Activated naive CD8-positive, alpha-beta T cell treated with anti-CD3 and anti-CD28 coated beads, Interleukin-2, amount 50 U/mL, for 24 hours (primary cell): ENCODE data around the gene HECW1.
A peak's percentile ranks its signal among the peaks of the same experiment; 100 is the strongest.

Experiments
- ATAC-seq: fragments of 150-1000 bp; cut with Tn5 transposase; one replicate; pipeline ENCODE4 v1.10.0; 2021
- DNase-seq: peaks from one replicate; pipeline ENCODE4 v3.0.0; 2021
- H3K27ac Mint-ChIP-seq: one replicate; pipeline ENCODE4 v1.8.0; 2021; ENCODE audit warnings: mild to moderate bottlenecking, mixed read lengths
- H3K27me3 Mint-ChIP-seq: one replicate; pipeline ENCODE4 v1.8.0; 2021; ENCODE audit warnings: mixed read lengths
- H3K36me3 Mint-ChIP-seq: one replicate; pipeline ENCODE4 v1.8.0; 2021; ENCODE audit warnings: low read depth, mixed read lengths
- H3K4me1 Mint-ChIP-seq: one replicate; pipeline ENCODE4 v1.8.0; 2021; ENCODE audit warnings: mixed read lengths
- H3K4me3 Mint-ChIP-seq: one replicate; pipeline ENCODE4 v1.8.0; 2021; ENCODE audit warnings: mild to moderate bottlenecking, moderate library complexity, mixed read lengths
- H3K9me3 Mint-ChIP-seq: one replicate; pipeline ENCODE4 v1.8.0; 2021; ENCODE audit warnings: mixed read lengths

Gene HECW1

DNA sequence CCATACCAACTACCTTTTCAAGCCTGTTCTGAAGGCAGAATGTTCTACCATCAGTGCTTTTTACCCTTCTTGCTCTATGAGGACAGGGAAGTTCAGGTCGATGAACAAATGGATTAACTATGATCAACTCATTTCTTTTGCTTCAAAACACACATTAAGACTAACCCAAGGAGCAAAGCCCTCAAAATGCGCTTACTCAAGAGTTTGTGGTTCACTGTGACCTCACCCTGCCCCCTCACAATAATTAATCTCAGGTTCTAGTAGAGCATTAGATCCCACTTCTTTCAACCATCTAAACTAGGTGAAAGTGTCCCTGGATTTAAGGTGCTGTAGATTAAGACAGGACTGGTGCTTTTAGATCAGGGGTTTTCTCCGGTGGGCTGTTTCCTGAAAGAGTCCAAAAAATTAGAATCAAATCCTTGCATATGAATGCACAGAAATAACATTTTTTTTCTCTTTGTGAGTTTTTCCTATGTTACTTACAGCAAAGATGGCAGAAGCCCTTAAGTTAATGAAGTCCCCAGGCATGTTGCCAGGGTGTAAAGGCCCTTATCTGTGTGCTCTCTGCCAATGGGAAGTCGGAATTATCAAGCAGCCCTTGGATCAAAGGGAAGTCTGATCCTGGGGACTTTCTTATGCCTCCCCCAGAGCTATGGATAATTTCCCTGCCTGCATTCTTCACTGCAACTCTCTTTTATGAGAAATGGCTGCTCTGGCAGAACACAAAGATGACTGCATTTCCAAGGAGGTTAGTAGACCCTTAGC, 264.9 kb downstream of the HECW1 start:
- Mint-ChIP-seq H3K4me1 (no peaks in the 10 kb centered on the region), H3K27me3 (peaks cover 15% of the 10 kb centered on the region), H3K4me3 (no peak overlapping the region), H3K9me3 (no peaks in the 10 kb centered on the region), H3K27ac (no peak overlapping the region), H3K36me3 (no peaks in the 10 kb centered on the region)
- ATAC-seq (no peak), DNase-seq (no peak)

DNA sequence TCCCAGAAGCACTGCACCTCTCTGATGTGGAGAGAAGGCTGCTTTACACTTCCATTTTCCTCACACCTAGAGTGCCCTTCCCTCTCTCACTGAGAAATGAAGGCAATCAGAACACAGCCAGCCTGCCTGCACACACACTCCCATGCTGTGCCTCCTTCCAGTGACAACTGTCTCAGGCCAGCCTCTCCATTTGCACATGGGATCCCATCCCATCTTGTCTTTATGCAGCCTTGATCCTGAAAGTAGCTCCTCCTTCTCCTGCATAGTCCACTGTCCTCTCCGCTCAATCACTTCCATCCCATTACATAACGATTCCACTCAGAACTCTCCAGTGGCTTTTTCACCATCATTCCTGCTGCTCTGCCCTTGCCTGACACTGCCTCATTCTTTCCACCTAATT, 266.8 kb downstream of the HECW1 start:
- ATAC-seq: no peak
- no peak overlapping the region for H3K27ac Mint-ChIP-seq
- no peaks in the 10 kb centered on the region for H3K4me1 Mint-ChIP-seq

DNA sequence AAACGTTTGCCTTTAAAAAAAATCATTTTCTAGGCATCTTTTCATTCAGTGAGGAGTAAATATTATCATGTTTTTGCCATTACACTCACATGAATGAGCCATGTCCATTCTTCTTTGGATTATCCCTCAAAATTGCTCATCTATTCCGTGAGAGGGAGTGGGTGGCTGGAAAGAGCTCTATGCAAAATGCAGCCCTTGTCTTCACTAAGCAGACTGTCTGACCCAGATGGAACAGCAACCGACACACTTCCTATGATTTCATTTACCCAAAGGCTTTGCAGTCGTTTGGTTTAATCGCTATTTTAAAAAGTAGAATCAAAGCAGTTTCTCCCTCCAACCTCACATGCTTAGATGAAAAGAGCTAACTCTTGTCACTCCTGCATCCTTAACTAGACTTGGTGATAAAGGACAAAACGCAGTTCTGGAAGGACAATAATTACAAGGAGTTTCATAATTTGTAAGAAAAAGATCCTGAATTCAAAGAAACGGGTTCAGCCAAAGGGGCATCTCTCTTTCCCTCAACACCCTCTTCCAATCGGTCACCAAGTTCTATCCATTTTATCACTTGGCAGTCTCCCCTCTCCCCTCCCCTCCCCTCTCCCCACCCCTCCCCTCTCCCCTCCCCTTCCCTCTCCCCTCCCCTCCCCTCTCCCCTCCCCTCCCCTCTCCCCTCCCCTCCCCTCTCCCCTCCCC, 272.3 kb downstream of the HECW1 start:
- no peak overlapping the region for H3K4me3 Mint-ChIP-seq
- no peak for ATAC-seq
- H3K27ac Mint-ChIP-seq: no peak overlapping the region
- DNase-seq: no peak
- H3K4me1 Mint-ChIP-seq: peaks cover 12% of the 10 kb centered on the region
- peaks cover 16% of the 10 kb centered on the region for H3K27me3 Mint-ChIP-seq
- H3K9me3 Mint-ChIP-seq: no peaks in the 10 kb centered on the region
- H3K36me3 Mint-ChIP-seq: no peaks in the 10 kb centered on the region

More for the DNA sequence above, 266.8 kb downstream of the HECW1 start:
- no peaks in the 10 kb centered on the region for H3K9me3 Mint-ChIP-seq
- no peaks in the 10 kb centered on the region for H3K36me3 Mint-ChIP-seq
- H3K27me3 Mint-ChIP-seq: peaks cover 22% of the 10 kb centered on the region
- DNase-seq: no peak
- H3K4me3 Mint-ChIP-seq: no peak overlapping the region

DNA sequence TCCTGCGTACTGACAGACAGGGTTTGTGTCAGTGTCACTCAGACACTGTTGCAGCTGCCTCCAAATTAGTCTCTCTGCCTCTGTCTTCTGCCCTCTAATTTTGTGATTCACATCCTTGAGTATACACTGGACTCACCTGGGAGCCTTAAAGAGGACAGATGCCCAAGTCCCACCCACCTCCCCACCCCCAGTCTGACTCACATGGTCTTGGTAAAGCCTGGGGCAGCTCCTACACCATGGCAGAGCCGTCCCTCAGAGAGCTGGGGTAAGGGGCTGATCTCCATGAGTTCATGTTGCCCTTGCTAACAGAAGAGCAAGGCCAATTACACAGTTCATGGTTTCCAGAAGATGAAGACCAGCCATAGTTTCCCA, 272.8 kb downstream of the HECW1 start:
- DNase-seq: no peak
- H3K4me3 Mint-ChIP-seq: no peak overlapping the region
- ATAC-seq: no peak
- peaks cover 12% of the 10 kb centered on the region for H3K4me1 Mint-ChIP-seq
- peaks cover 15% of the 10 kb centered on the region for H3K27me3 Mint-ChIP-seq
- no peaks in the 10 kb centered on the region for H3K9me3 Mint-ChIP-seq
- H3K27ac Mint-ChIP-seq: no peak overlapping the region
- H3K36me3 Mint-ChIP-seq: no peaks in the 10 kb centered on the region

DNA sequence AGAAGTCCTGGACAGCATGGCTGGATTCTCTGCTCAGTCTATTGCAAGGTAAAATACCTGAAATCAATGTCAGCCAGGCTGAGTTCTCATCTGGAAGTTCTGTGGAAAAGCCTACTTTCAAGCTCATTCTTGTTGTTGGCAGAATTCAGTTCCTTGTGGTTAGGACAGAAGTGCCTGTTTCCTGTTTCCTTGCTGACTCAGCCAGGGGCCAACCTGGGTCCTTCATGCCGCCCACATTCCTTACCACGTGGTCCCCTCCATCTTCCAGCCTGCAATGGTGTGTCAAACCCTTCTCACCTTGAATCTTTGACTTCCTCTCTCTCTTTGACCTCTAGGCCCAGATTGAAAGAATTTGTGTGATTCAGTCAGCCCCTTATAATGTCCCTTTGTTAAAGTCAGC, 273.4 kb downstream of the HECW1 start:
- Mint-ChIP-seq H3K4me1 (peaks cover 12% of the 10 kb centered on the region), H3K9me3 (no peaks in the 10 kb centered on the region), H3K4me3 (no peak overlapping the region), H3K27me3 (peaks cover 12% of the 10 kb centered on the region), H3K27ac (no peak overlapping the region), H3K36me3 (no peaks in the 10 kb centered on the region)
- DNase-seq (peak; percentile 14), ATAC-seq (peak; percentile 20)

DNA sequence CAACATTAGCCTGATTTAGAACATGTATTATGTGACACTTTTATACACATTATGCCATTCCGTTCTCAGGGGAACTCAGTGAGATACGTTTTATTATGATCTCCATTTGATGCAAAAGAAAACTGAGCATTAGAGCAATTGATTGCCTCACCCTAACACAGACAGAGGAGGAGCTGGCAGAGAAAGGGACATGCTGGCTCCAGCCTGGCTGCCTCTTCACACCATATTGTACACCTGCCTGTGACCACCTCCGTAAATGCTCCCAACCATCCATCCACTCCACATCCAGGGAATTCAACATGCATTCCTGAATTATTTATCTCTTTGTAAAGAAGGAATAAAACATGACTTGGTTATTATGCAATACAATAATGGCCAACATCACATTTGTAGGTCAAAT, 275.5 kb downstream of the HECW1 start:
- ATAC-seq: no peak
- no peak overlapping the region for H3K27ac Mint-ChIP-seq

DNA sequence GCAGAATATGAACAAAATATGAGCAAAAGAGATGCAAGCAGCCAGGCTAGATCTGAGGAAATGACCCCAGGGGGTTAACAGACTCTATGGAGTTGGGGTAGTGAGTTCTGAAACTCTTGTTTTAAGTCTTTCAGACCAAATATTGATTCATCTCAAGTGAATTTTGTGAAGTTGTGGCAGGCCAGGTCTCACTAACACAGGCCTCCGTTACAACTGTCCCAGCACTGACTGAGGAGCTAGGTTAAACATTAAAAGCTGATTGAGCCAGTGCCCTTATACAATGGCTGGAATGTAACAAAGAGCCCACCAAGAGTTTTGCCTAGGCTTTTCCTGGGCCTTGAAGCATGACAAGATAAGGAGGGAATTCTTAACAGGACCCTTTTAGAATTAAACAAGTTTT, 278.1 kb downstream of the HECW1 start:
- Mint-ChIP-seq H3K27me3 (peaks cover 5% of the 10 kb centered on the region), H3K4me1 (peaks cover 8% of the 10 kb centered on the region), H3K36me3 (no peaks in the 10 kb centered on the region), H3K9me3 (no peaks in the 10 kb centered on the region), H3K27ac (no peak overlapping the region), H3K4me3 (no peak overlapping the region)
- DNase-seq: no peak
- ATAC-seq: no peak

More for the DNA sequence above, 275.5 kb downstream of the HECW1 start:
- Mint-ChIP-seq H3K9me3 (no peaks in the 10 kb centered on the region), H3K27me3 (peaks cover 9% of the 10 kb centered on the region), H3K4me3 (no peak overlapping the region), H3K36me3 (no peaks in the 10 kb centered on the region), H3K4me1 (peaks cover 12% of the 10 kb centered on the region)
- no peak for DNase-seq

DNA sequence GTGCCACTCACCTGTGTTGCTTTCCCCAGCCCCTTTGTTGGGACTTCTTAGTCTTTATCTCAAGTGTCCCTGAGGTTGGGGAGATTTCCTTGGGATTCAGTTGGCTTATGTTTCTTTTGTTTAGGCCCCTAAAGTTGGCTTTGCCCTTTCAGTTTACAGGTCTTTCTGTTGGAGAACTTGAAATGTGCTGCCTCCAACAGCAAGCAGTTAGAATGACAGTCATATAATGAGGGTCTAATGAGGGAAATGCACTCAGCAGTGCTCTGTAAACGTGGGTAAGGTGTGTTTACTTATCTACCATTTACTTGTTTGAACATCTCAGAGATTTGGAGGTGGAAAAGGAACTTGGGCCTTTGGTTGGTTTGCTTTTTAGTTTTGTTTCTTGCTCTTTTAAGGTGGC, 279.1 kb downstream of the HECW1 start:
- Mint-ChIP-seq H3K9me3 (no peaks in the 10 kb centered on the region), H3K36me3 (no peaks in the 10 kb centered on the region), H3K4me1 (no peaks in the 10 kb centered on the region), H3K27ac (no peak overlapping the region), H3K4me3 (no peak overlapping the region), H3K27me3 (peaks cover 7% of the 10 kb centered on the region)
- DNase-seq (no peak), ATAC-seq (no peak)

DNA sequence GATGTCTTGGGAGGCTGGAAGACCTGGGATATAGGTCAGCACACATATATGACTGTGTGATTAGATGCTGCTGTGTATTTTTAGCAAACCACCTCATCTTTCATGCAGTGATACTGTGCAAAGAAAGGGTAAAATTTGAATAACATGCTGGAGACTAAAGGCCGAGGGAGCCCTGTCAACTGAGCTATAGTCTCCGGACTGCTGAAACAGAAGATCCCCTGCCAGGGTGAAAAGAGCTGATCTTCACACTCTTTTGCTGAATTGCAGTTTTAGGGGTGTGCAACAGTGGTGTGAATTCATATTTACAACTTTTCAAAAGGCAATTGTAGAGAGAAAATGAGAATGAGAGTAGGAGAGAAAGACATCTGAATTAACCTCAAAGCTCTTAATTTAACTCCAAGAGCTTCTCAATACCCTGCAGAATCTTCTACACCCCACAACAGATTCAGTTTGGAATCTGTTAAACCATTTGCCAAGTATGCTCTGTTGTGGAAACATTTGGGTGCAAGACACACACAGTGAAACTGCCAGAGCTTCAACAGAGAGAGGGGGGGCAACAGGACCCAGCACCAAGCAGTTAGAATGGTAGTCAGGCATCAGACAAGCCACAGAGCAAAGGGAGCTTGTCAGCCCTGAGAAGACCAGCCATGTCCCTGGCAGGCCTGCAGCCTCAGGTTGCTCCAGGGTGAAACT, 280.3 kb downstream of the HECW1 start:
- DNase-seq: no peak
- H3K36me3 Mint-ChIP-seq: no peaks in the 10 kb centered on the region
- H3K9me3 Mint-ChIP-seq: no peaks in the 10 kb centered on the region
- H3K4me1 Mint-ChIP-seq: no peaks in the 10 kb centered on the region
- no peak overlapping the region for H3K4me3 Mint-ChIP-seq
- H3K27ac Mint-ChIP-seq: no peak overlapping the region
- peaks cover 17% of the 10 kb centered on the region for H3K27me3 Mint-ChIP-seq
- no peak for ATAC-seq

DNA sequence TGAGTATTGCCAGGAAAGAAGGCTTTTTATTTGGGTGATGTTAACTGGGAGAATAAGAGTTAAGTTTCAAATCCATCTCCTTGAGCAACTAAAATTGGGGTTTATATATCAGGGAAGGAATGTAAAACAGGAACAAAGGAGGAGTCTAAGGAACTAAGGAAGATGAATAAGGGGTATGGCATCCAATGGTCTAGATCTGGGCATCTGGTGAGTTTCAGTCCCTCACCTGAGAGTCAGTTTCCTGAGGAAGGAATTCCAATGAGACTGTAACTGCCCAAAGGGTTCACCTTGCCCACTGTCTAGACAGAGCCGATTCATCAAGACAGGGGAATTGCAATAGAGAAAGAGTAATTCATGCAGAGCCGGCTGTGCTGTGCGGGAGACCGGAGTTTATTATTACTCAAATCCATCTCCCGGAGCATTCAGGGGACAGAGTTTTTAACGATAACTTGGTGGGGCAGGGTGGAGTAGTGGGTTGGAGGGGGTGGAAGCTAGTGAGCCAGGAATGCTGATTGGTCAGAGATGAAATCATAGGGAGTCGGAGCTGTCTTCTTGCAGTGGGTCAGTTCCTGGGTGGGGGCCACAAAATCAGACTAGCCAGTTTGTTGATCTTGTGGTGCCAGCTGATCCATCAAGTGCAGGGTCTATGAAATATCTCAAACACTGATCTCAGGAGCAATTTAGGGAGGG, 282.1 kb downstream of the HECW1 start:
- Mint-ChIP-seq H3K27me3 (peaks cover 17% of the 10 kb centered on the region), H3K4me3 (no peak overlapping the region), H3K27ac (no peak overlapping the region), H3K4me1 (no peaks in the 10 kb centered on the region), H3K36me3 (no peaks in the 10 kb centered on the region), H3K9me3 (no peaks in the 10 kb centered on the region)
- ATAC-seq (no peak), DNase-seq (no peak)

DNA sequence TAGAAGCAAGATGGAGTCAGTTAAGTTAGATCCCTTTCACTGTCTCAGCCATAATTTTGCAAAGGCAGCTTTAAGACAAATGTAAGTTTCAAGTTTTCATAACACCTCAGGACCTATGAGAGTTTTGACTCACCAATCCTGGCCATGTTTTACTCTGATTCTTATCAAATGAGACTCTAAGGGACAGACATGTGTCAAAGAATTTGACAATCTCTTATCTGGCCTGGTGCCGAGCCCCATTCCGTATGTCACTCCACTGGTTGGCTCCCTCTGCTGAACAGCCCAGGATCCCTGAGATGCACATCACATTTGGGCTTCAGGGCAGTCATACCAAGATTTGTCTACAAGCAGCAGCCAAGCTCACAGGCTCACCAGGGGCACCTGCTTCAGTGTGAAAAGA, 282.9 kb downstream of the HECW1 start:
- no peaks in the 10 kb centered on the region for H3K4me1 Mint-ChIP-seq
- H3K36me3 Mint-ChIP-seq: no peaks in the 10 kb centered on the region
- no peak overlapping the region for H3K27ac Mint-ChIP-seq
- ATAC-seq (no peak), DNase-seq (no peak)
- no peaks in the 10 kb centered on the region for H3K9me3 Mint-ChIP-seq
- H3K4me3 Mint-ChIP-seq: no peak overlapping the region
- H3K27me3 Mint-ChIP-seq: peaks cover 17% of the 10 kb centered on the region

DNA sequence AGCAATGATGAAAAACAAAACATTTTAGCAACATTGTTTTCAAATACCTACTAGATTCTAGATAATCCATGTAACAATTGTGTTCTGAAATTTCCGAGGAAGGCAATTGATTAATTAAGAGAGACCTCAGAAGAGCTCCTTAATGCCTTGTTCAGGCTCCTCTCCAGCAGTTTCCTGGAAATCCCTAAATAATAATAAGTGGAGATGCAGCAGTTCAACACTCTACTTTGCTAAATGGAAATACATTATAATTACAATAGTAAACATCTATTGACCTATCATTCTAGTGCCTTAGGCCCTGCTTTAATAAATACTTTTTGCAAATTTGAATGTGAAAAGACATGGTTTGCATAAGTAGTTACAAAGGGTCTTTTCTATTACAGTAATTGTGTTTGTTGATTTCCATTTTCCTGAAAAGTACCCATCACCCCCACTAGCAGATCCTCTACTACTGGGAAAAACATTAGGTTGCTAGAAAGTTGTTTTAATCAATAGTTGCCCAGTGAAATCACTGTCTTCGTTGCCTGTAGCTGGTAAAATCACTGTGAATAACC, 283.8 kb downstream of the HECW1 start:
- H3K4me1 Mint-ChIP-seq: no peaks in the 10 kb centered on the region
- ATAC-seq (no peak), DNase-seq (no peak)
- H3K9me3 Mint-ChIP-seq: no peaks in the 10 kb centered on the region
- H3K27me3 Mint-ChIP-seq: peaks cover 17% of the 10 kb centered on the region
- no peak overlapping the region for H3K27ac Mint-ChIP-seq
- H3K36me3 Mint-ChIP-seq: no peaks in the 10 kb centered on the region
- no peak overlapping the region for H3K4me3 Mint-ChIP-seq

DNA sequence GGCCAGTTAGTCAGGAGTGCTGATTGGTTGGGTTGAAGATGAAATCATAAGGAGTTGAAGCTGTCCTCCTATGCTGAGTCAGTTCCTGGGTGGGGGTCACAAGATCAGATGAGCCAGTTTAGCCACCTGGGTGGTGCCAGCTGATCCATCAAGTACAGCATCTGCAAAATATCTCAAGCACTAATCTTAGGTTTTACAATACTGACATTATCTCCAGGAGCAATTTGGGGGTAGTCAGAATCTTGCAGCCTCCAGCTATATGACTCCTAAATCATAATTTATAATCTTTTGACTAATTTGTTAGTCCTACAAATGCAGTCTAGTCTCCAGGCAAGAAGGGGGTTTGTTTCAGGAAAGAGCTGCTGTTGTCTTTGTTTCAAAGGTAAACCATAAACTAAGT, 286.4 kb downstream of the HECW1 start:
- no peak overlapping the region for H3K27ac Mint-ChIP-seq
- no peak for DNase-seq
- no peaks in the 10 kb centered on the region for H3K4me1 Mint-ChIP-seq
- peaks cover 22% of the 10 kb centered on the region for H3K27me3 Mint-ChIP-seq
- H3K36me3 Mint-ChIP-seq: no peaks in the 10 kb centered on the region
- ATAC-seq: no peak
- no peaks in the 10 kb centered on the region for H3K9me3 Mint-ChIP-seq
- H3K4me3 Mint-ChIP-seq: no peak overlapping the region

DNA sequence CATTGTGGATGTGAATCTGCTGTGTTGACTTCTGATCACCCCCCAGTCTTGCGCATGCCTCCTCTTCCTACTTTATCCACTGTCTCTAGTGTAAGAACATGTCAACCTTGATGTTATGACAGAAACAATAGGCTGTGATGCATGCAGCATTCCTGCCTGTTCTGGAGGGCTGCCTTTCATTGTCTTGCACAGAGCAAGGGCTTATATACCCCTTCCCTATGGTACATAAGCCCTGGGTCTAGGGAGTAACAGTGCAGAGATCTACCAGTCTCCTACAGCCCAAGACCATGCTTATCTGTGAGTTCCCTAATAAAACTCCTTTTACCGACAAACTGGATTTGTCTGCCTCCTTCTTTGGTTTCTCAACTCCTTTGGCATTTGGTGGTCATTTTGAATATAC, 293.5 kb downstream of the HECW1 start:
- ATAC-seq (no peak), DNase-seq (no peak)
- H3K27ac Mint-ChIP-seq: no peak overlapping the region
- peaks cover 5% of the 10 kb centered on the region for H3K27me3 Mint-ChIP-seq
- no peaks in the 10 kb centered on the region for H3K36me3 Mint-ChIP-seq
- no peaks in the 10 kb centered on the region for H3K9me3 Mint-ChIP-seq
- no peaks in the 10 kb centered on the region for H3K4me1 Mint-ChIP-seq
- no peak overlapping the region for H3K4me3 Mint-ChIP-seq
